K562 (cell line): ENCODE results near the gene CCDC87.

ENCODE experiments used
- CGGBP1 ChIP-seq: fragments of 250-450 bp; sonication (Bioruptor Pico); IDR thresholded peaks from 2 replicates; pipeline ENCODE4 v1.9.0; 2021; ENCODE audit warnings: mild to moderate bottlenecking
- CTCF ChIP-seq, 3 experiments: IDR thresholded peaks in 2 of 3; conservative IDR thresholded peaks in 1 of 3; 2 replicates each; pipeline ENCODE4 v1.5.1; 2011 to 2012; ENCODE audit warnings: low read length in 3 of 3, mild to moderate bottlenecking in 3 of 3, control low read depth in 2 of 3, improper control_type of control experiment in 1 of 3, inconsistent platforms in 1 of 3, low read depth in 1 of 3, mixed read lengths in 1 of 3, moderate library complexity in 1 of 3; ENCODE audit not compliant: insufficient read depth in 2 of 3
- GABPA ChIP-seq: fragments of 200-800 bp; sonication (Bioruptor generic); conservative IDR thresholded peaks from 2 replicates; pipeline ENCODE4 v1.6.1; 2016; ENCODE audit warnings: low read depth, missing genetic modification characterization, missing compliant biosample characterization
- GATAD2B ChIP-seq: fragments of 450-650 bp; IDR thresholded peaks from 2 replicates; pipeline ENCODE4 v1.6.1; 2017; ENCODE audit warnings: mild to moderate bottlenecking, borderline replicate concordance
- KDM1A ChIP-seq, 2 experiments: fragments of 450-650 bp; IDR thresholded peaks; 2 replicates each; pipeline ENCODE4 v1.6.1; 2016; ENCODE audit warnings: mild to moderate bottlenecking in 2 of 2
- KLF10 ChIP-seq: fragments of 250-450 bp; sonication (Bioruptor Pico); IDR thresholded peaks from 2 replicates; pipeline ENCODE4 v1.6.1; 2021; ENCODE audit warnings: matching md5 sums
- MAX ChIP-seq: sonication (generic); formaldehyde crosslinking; IDR thresholded peaks from 2 replicates; pipeline ENCODE4 v1.9.0; 2022; ENCODE audit warnings: mild to moderate bottlenecking, missing genetic modification reagents
- POLR2AphosphoS5 ChIP-seq: IDR thresholded peaks from 2 replicates; pipeline ENCODE4 v1.6.1; 2011; ENCODE audit warnings: mild to moderate bottlenecking, low read depth, low read length, moderate library complexity; ENCODE audit not compliant: control insufficient read depth, insufficient read depth
- ZBTB33 ChIP-seq: sonication (generic); formaldehyde crosslinking; IDR thresholded peaks from 2 replicates; pipeline ENCODE4 v1.8.1; 2023; ENCODE audit warnings: mild to moderate bottlenecking, missing genetic modification reagents
- ZBTB34 ChIP-seq: fragments of 250-450 bp; sonication (Bioruptor Pico); IDR thresholded peaks from 2 replicates; pipeline ENCODE4 v1.8.0; 2021; ENCODE audit warnings: mild to moderate bottlenecking, moderate library complexity
- ZNF12 ChIP-seq: sonication (generic); formaldehyde crosslinking; IDR thresholded peaks from 2 replicates; pipeline ENCODE4 v1.4.0; 2020; ENCODE audit warnings: mild to moderate bottlenecking, missing genetic modification reagents
- ZNF274 ChIP-seq: IDR thresholded peaks from 2 replicates; pipeline ENCODE4 v1.6.1; 2011; ENCODE audit warnings: low read depth, mild to moderate bottlenecking, low read length, moderate library complexity, borderline replicate concordance
- TF ChIP-seq, protein P1 (sequence below): fragments of 150-350 bp; IDR thresholded peaks from 2 replicates; pipeline ENCODE4 v1.6.1; 2014; ENCODE audit warnings: low read depth, mild to moderate bottlenecking, low read length, borderline replicate concordance

- TF ChIP-seq KDM1A (IDR thresholded peaks at IDR 0.05) (no peak), CGGBP1 (no peak), ZBTB34 (CRISPR knock-in tag) (no peak), POLR2AphosphoS5 (no peak), MAX (CRISPR knock-in tag) (no peak), ZNF12 (CRISPR knock-in tag) (no peak), GABPA (tag) (no peak), GATAD2B (no peak), KLF10 (CRISPR knock-in tag) (no peak), ZBTB33 (CRISPR knock-in tag) (no peak), CTCF (IDR thresholded peaks at IDR 0.05 in 2 of 3, conservative IDR thresholded peaks at IDR 0.05 in 1 of 3; ENCODE audit: insufficient read depth in 2 of 3, low read depth in 1 of 3, low read length in 3 of 3) (no peak), ZNF274 (no peak)
- TF ChIP-seq, protein P1, sequence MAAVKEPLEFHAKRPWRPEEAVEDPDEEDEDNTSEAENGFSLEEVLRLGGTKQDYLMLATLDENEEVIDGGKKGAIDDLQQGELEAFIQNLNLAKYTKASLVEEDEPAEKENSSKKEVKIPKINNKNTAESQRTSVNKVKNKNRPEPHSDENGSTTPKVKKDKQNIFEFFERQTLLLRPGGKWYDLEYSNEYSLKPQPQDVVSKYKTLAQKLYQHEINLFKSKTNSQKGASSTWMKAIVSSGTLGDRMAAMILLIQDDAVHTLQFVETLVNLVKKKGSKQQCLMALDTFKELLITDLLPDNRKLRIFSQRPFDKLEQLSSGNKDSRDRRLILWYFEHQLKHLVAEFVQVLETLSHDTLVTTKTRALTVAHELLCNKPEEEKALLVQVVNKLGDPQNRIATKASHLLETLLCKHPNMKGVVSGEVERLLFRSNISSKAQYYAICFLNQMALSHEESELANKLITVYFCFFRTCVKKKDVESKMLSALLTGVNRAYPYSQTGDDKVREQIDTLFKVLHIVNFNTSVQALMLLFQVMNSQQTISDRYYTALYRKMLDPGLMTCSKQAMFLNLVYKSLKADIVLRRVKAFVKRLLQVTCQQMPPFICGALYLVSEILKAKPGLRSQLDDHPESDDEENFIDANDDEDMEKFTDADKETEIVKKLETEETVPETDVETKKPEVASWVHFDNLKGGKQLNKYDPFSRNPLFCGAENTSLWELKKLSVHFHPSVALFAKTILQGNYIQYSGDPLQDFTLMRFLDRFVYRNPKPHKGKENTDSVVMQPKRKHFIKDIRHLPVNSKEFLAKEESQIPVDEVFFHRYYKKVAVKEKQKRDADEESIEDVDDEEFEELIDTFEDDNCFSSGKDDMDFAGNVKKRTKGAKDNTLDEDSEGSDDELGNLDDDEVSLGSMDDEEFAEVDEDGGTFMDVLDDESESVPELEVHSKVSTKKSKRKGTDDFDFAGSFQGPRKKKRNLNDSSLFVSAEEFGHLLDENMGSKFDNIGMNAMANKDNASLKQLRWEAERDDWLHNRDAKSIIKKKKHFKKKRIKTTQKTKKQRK = no peak
These were observed 35.0 kb downstream of the CCDC87 start for GRCh38 chr11:66557733-66558326.
